Measurements from ENCODE around the gene HNRNPL. TPM values are rescaled to one million over a fixed set of nuclear protein-coding genes. Genes with fewer than 3 reads are reported as not detected.
"Not testable (repeated sequence)": the region's sequence is repeated elsewhere in the genome, so short reads cannot be mapped to it uniquely, and the experiment has no call there.

Gene HNRNPL
- total and polyA plus RNA-seq, 5 donors from 2014 or later, result 66.3 to 503 (median 89.9) TPM

DNA sequence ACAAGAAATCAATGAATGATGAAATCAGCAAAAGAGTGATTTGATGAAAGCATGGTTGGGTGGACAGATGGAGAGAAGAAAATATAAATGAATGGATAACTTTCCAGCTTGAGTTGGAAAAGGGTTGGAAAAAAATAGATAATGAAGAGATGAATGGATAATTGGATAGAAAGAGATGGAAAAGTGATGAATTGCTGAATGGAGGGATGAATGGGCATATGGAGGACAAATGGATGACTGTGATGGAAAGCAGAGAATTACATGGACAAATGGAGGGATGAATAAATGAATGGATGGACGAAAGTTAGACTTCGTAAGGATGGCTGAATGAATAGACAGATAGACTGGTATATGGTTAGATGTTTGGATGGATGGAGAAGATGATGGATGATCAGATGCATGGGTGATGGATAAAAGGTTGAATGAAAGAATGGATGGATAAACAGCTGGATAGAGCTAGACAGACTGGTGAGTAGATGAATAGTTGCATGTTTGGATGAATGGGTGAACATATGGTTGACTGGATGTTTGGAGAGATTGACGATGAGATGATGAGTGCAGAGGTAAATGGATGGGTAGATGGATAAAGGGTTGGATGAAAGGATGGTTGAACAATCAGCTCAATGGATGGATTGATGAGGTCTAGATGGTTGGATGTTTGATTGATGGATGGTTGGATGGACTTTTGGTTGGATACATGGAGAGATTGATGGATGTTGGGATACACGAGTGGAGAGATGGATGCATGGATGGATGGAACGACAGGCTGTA, 49.0 kb downstream of the HNRNPL start:
- no peak overlapping the region for H3K4me3 ChIP-seq (ENCODE audit: low read depth, low read length)
- no peaks in the 10 kb centered on the region for H3K9me3 ChIP-seq (ENCODE audit: control insufficient read depth in 2 of 2, low read length in 2 of 2)
- no peaks in the 10 kb centered on the region for H3K27me3 ChIP-seq (ENCODE audit: control insufficient read depth, insufficient read depth, low read length)
- H3K4me1 ChIP-seq (ENCODE audit: control insufficient read depth, insufficient read depth, low read length, poor library complexity, severe bottlenecking), result no peaks in the 10 kb centered on the region
- no peaks in the 10 kb centered on the region for H3K36me3 ChIP-seq (ENCODE audit: control insufficient read depth, insufficient read depth, low read length)
- H3K27ac Mint-ChIP-seq, result no peak overlapping the region
- DNase-seq (no peak), ATAC-seq (ENCODE audit: low read depth in 2 of 2) (no peak)
- H3K27ac ChIP-seq (ENCODE audit: insufficient read depth, low read length, poor library complexity, severe bottlenecking), result no peak overlapping the region
- no peak overlapping the region for H3K4me3 Mint-ChIP-seq
- peaks cover 0 to 9% (median 5%) of the 10 kb centered on the region in 4 donors for H3K4me1 Mint-ChIP-seq
- H3K27me3 Mint-ChIP-seq, result no peaks in the 10 kb centered on the region
- peaks cover 0 to 2% (median 0%) of the 10 kb centered on the region in 7 donors for H3K9me3 Mint-ChIP-seq
- H3K36me3 Mint-ChIP-seq, result no peaks in the 10 kb centered on the region

- Histone ChIP-seq H3K27ac (ENCODE audit: insufficient read depth, low read length, poor library complexity, severe bottlenecking) (no peak overlapping the region), H3K4me3 (ENCODE audit: low read depth, low read length) (no peak overlapping the region), H3K9me3 (ENCODE audit: control insufficient read depth in 2 of 2, low read length in 2 of 2) (no peaks in the 10 kb centered on the region), H3K4me1 (ENCODE audit: control insufficient read depth, insufficient read depth, low read length, poor library complexity, severe bottlenecking) (no peaks in the 10 kb centered on the region), H3K27me3 (ENCODE audit: control insufficient read depth, insufficient read depth, low read length) (no peaks in the 10 kb centered on the region), H3K36me3 (ENCODE audit: control insufficient read depth, insufficient read depth, low read length) (no peaks in the 10 kb centered on the region)
- no peak overlapping the region for H3K4me3 Mint-ChIP-seq
- H3K9me3 Mint-ChIP-seq, result peaks cover 0 to 2% (median 0%) of the 10 kb centered on the region in 7 donors
- H3K4me1 Mint-ChIP-seq, result no peaks in the 10 kb centered on the region
- H3K27me3 Mint-ChIP-seq, result no peaks in the 10 kb centered on the region
- H3K27ac Mint-ChIP-seq, result no peak overlapping the region
- DNase-seq (no peak), ATAC-seq (ENCODE audit: low read depth in 2 of 2) (no peak)
- no peaks in the 10 kb centered on the region for H3K36me3 Mint-ChIP-seq
Observed at GRCh38 chr19:38799104-38799503, 50.7 kb downstream of the HNRNPL start.

GRCh38 chr19:38797781-38798180, 52.0 kb downstream of the HNRNPL start:
- H3K36me3 ChIP-seq (ENCODE audit: control insufficient read depth, insufficient read depth, low read length); H3K36me3 Mint-ChIP-seq; H3K27ac Mint-ChIP-seq; H3K4me3 ChIP-seq (ENCODE audit: low read depth, low read length); H3K4me1 Mint-ChIP-seq; H3K27me3 ChIP-seq (ENCODE audit: control insufficient read depth, insufficient read depth, low read length); H3K4me3 Mint-ChIP-seq; H3K27me3 Mint-ChIP-seq; ATAC-seq (ENCODE audit: low read depth in 2 of 2); H3K4me1 ChIP-seq (ENCODE audit: control insufficient read depth, insufficient read depth, low read length, poor library complexity, severe bottlenecking); H3K9me3 Mint-ChIP-seq; H3K27ac ChIP-seq (ENCODE audit: insufficient read depth, low read length, poor library complexity, severe bottlenecking); H3K9me3 ChIP-seq (ENCODE audit: control insufficient read depth in 2 of 2, low read length in 2 of 2); DNase-seq: not testable (repeated sequence)

DNA sequence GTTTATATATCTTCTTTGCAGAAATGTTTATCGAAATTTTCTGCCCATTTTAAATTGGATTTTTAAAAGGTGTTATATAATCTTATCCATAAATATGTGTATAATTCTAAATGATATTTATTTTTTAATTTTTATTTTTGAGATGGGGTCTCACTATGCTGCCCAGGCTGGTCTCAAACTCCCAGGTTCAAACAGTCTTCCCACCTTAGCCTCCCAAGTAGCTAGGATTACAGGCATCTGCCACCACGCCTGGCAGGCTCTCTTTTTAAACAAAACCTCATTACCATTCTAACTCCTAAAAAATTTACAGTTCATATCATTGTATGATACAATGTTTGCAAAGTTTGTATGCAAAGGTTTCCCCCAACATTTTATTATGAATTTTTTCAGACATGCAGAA, 53.6 kb downstream of the HNRNPL start:
- Histone ChIP-seq H3K36me3 (ENCODE audit: control insufficient read depth, insufficient read depth, low read length) (no peaks in the 10 kb centered on the region), H3K9me3 (ENCODE audit: control insufficient read depth in 2 of 2, low read length in 2 of 2) (no peaks in the 10 kb centered on the region), H3K4me1 (ENCODE audit: control insufficient read depth, insufficient read depth, low read length, poor library complexity, severe bottlenecking) (peaks cover 8% of the 10 kb centered on the region), H3K4me3 (ENCODE audit: low read depth, low read length) (no peak overlapping the region), H3K27me3 (ENCODE audit: control insufficient read depth, insufficient read depth, low read length) (no peaks in the 10 kb centered on the region), H3K27ac (ENCODE audit: insufficient read depth, low read length, poor library complexity, severe bottlenecking) (no peak overlapping the region)
- Mint-ChIP-seq H3K9me3 (peaks cover 0 to 2% (median 0%) of the 10 kb centered on the region in 7 donors), H3K27ac (no peak overlapping the region), H3K4me1 (peaks cover 0 to 5% (median 4%) of the 10 kb centered on the region in 4 donors), H3K27me3 (no peaks in the 10 kb centered on the region), H3K4me3 (peak overlapping the region in 1 of 4 donors; percentile 30), H3K36me3 (no peaks in the 10 kb centered on the region)
- no peak for ATAC-seq (ENCODE audit: low read depth in 2 of 2)
- no peak for DNase-seq

DNA sequence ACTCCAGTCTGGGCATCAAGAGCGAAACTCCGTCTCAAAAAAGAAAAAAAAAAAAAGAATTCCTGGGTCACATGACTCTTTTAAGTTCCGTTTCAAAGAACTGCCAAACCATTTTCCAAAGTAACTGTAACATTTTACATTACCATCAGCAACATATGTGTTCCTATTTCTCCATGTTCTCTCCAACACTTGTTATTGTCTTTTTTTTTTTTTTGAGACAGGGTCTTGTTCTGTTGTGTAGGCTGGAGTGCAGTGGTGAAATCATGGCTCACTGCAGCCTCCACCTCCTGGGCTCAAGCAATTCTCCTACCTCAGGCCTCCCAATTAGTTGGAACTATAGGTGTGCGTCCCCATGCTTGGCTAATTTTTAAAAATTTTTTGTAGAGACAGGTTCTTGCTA, 54.2 kb downstream of the HNRNPL start:
- Mint-ChIP-seq H3K27ac (no peak overlapping the region), H3K9me3 (peaks cover 0 to 2% (median 0%) of the 10 kb centered on the region in 7 donors), H3K4me1 (peaks cover 0 to 5% (median 4%) of the 10 kb centered on the region in 4 donors), H3K36me3 (no peaks in the 10 kb centered on the region), H3K4me3 (peak overlapping the region in 1 of 4 donors; percentile 30), H3K27me3 (no peaks in the 10 kb centered on the region)
- DNase-seq, result no peak
- Histone ChIP-seq H3K27ac (ENCODE audit: insufficient read depth, low read length, poor library complexity, severe bottlenecking) (no peak overlapping the region), H3K27me3 (ENCODE audit: control insufficient read depth, insufficient read depth, low read length) (no peaks in the 10 kb centered on the region), H3K9me3 (ENCODE audit: control insufficient read depth in 2 of 2, low read length in 2 of 2) (no peaks in the 10 kb centered on the region), H3K36me3 (ENCODE audit: control insufficient read depth, insufficient read depth, low read length) (no peaks in the 10 kb centered on the region), H3K4me1 (ENCODE audit: control insufficient read depth, insufficient read depth, low read length, poor library complexity, severe bottlenecking) (peaks cover 8% of the 10 kb centered on the region), H3K4me3 (ENCODE audit: low read depth, low read length) (no peak overlapping the region)
- ATAC-seq (ENCODE audit: low read depth in 2 of 2), result no peak

- H3K27me3 Mint-ChIP-seq, result no peaks in the 10 kb centered on the region
Observed at GRCh38 chr19:38793671-38794070, 56.1 kb downstream of the HNRNPL start.

GRCh38 chr19:38793177-38793576, 56.6 kb downstream of the HNRNPL start:
- no peak overlapping the region for H3K4me3 ChIP-seq (ENCODE audit: low read depth, low read length)
- no peak overlapping the region for H3K27ac ChIP-seq (ENCODE audit: insufficient read depth, low read length, poor library complexity, severe bottlenecking)
- H3K4me1 ChIP-seq (ENCODE audit: control insufficient read depth, insufficient read depth, low read length, poor library complexity, severe bottlenecking), result peaks cover 8% of the 10 kb centered on the region
- peak overlapping the region in 1 of 3 donors; percentile 77 for H3K27ac Mint-ChIP-seq
- ATAC-seq (ENCODE audit: low read depth in 2 of 2) (no peak), DNase-seq (peak in 1 of 3 donors; percentile 12)
- H3K36me3 ChIP-seq (ENCODE audit: control insufficient read depth, insufficient read depth, low read length), result no peaks in the 10 kb centered on the region
- H3K36me3 Mint-ChIP-seq, result no peaks in the 10 kb centered on the region
- no peaks in the 10 kb centered on the region for H3K9me3 ChIP-seq (ENCODE audit: control insufficient read depth in 2 of 2, low read length in 2 of 2)
- peak overlapping the region; percentile 61 to 76 (median 66) for H3K4me3 Mint-ChIP-seq
- peaks cover 0 to 5% (median 4%) of the 10 kb centered on the region in 4 donors for H3K4me1 Mint-ChIP-seq
- no peaks in the 10 kb centered on the region for H3K27me3 ChIP-seq (ENCODE audit: control insufficient read depth, insufficient read depth, low read length)
- peaks cover 0 to 2% (median 0%) of the 10 kb centered on the region in 7 donors for H3K9me3 Mint-ChIP-seq
- H3K27me3 Mint-ChIP-seq, result no peaks in the 10 kb centered on the region

More at GRCh38 chr19:38793671-38794070, 56.1 kb downstream of the HNRNPL start:
- peak overlapping the region in 2 of 4 donors; percentile 73 to 76 for H3K4me3 Mint-ChIP-seq
- H3K9me3 Mint-ChIP-seq, result peaks cover 0 to 2% (median 0%) of the 10 kb centered on the region in 7 donors
- ATAC-seq (ENCODE audit: low read depth in 2 of 2), result no peak
- H3K36me3 ChIP-seq (ENCODE audit: control insufficient read depth, insufficient read depth, low read length), result no peaks in the 10 kb centered on the region
- H3K4me1 ChIP-seq (ENCODE audit: control insufficient read depth, insufficient read depth, low read length, poor library complexity, severe bottlenecking), result peaks cover 8% of the 10 kb centered on the region
- H3K27ac Mint-ChIP-seq, result peak overlapping the region in 2 of 3 donors; percentile 77 to 83
- no peaks in the 10 kb centered on the region for H3K27me3 ChIP-seq (ENCODE audit: control insufficient read depth, insufficient read depth, low read length)
- H3K36me3 Mint-ChIP-seq, result no peaks in the 10 kb centered on the region
- H3K4me1 Mint-ChIP-seq, result peaks cover 0 to 5% (median 4%) of the 10 kb centered on the region in 4 donors
- H3K9me3 ChIP-seq (ENCODE audit: control insufficient read depth in 2 of 2, low read length in 2 of 2), result no peaks in the 10 kb centered on the region
- no peak for DNase-seq
- H3K4me3 ChIP-seq (ENCODE audit: low read depth, low read length), result no peak overlapping the region
- no peak overlapping the region for H3K27ac ChIP-seq (ENCODE audit: insufficient read depth, low read length, poor library complexity, severe bottlenecking)

Measured in CD4-positive, CD25-positive, alpha-beta regulatory T cell (primary cell).